HepG2 (cell line): Measurements from ENCODE around the gene CTNNBL1. TPM values are rescaled to one million over a fixed set of nuclear protein-coding genes. Genes with fewer than 3 reads are reported as not detected.

Source experiments
- ATAC-seq: fragments of 200-7000 bp; cut with Tn5 transposase; 3 replicates; pipeline ENCODE4 v1.9.1; 2020; ENCODE audit warnings: mild to moderate bottlenecking, moderate library complexity
- BruUV-seq: library from RNA; stranded (reverse); fragments of 400-500 nt; replicated peaks from 2 replicates; lab custom pipeline; 2021; lab: Mats Ljungman, UMichigan
- CTCF ChIA-PET: fragments of 300-600 bp; formaldehyde crosslinking; extraction: SDS; loops from one replicate; lab custom pipeline; 2021; ENCODE audit warnings: low total read pairs, inconsistent platforms, low intra/inter-chr PET ratio; lab: Yijun Ruan, JAX
- POLR2A ChIA-PET: fragments of 350-600 bp; sonication (Branson Sonifier 250); formaldehyde crosslinking; loops from one replicate; lab custom pipeline; 2020; ENCODE audit warnings: antibody characterized with exemption, inconsistent platforms; lab: Yijun Ruan, JAX
- DNase-seq: peaks from one replicate; pipeline ENCODE4 v3.0.0-alpha.2; 2015; ENCODE audit warnings: low spot score
- FAIRE-seq: peaks from 3 replicates; lab custom pipeline; 2011; peaks lifted over from hg19 to GRCh38; lab: Jason Lieb, UNC
- H2AFZ ChIP-seq: one replicate; pipeline ENCODE4 v1.6.1; 2011; ENCODE audit warnings: low read length, inconsistent platforms
- H3K27ac ChIP-seq: fragments of 300-600 bp; 3 replicates; pipeline ENCODE4 v1.8.0; 2011; ENCODE audit warnings: mixed run types, mild to moderate bottlenecking, mixed read lengths, low read length, inconsistent platforms; ENCODE audit not compliant: insufficient read depth; ENCODE audit errors: extremely low read length
- H3K27me3 ChIP-seq, 2 experiments: fragments of 200-600 bp in 1 of 2; 2 replicates in 1 of 2; 3 replicates in 1 of 2; pipeline versions ENCODE4 v1.6.0 to v1.8.0; 2011; ENCODE audit warnings: low read length in 2 of 2, mild to moderate bottlenecking in 2 of 2, moderate library complexity in 2 of 2, inconsistent platforms in 1 of 2; ENCODE audit not compliant: insufficient read depth in 2 of 2, control insufficient read depth in 1 of 2
- H3K36me3 ChIP-seq, 2 experiments: fragments of 200-600 bp in 1 of 2; replicated peaks in 1 of 2; 2 replicates in 1 of 2; 3 replicates in 1 of 2; pipeline versions ENCODE4 v1.5.1 to v1.8.0; 2011; ENCODE audit warnings: low read length in 2 of 2, inconsistent platforms in 1 of 2; ENCODE audit not compliant: insufficient read depth in 2 of 2, control insufficient read depth in 1 of 2
- H3K4me1 ChIP-seq: 2 replicates; pipeline ENCODE4 v1.5.1; 2012; ENCODE audit warnings: low read length, inconsistent platforms; ENCODE audit not compliant: insufficient read depth
- H3K4me2 ChIP-seq: 2 replicates; pipeline ENCODE4 v1.6.0; 2011; ENCODE audit warnings: low read depth, low read length, inconsistent platforms
- H3K4me3 ChIP-seq, 3 experiments: fragments of 200-600 bp in 1 of 3; sonication (generic), shearing (Covaris generic) in 1 of 3; replicated peaks in 1 of 3; 2 replicates each; pipeline ENCODE4 v1.5.1; 2011 to 2016; ENCODE audit warnings: low read length in 3 of 3, inconsistent platforms in 2 of 3, low read depth in 2 of 3, mild to moderate bottlenecking in 2 of 3, control low read depth in 1 of 3, mixed read lengths in 1 of 3; ENCODE audit not compliant: insufficient read depth in 1 of 3
- H3K79me2 ChIP-seq: one replicate; pipeline ENCODE4 v1.6.1; 2011; ENCODE audit warnings: low read length, inconsistent platforms; ENCODE audit not compliant: insufficient read depth
- H3K9ac ChIP-seq: 2 replicates; pipeline ENCODE4 v1.6.0; 2011; ENCODE audit warnings: mild to moderate bottlenecking, low read depth, low read length, inconsistent platforms; ENCODE audit not compliant: insufficient read depth
- H3K9me3 ChIP-seq: 2 replicates; pipeline ENCODE4 v1.5.1; 2012; ENCODE audit warnings: mild to moderate bottlenecking, low read length
- H4K20me1 ChIP-seq: 2 replicates; pipeline ENCODE4 v1.6.0; 2011; ENCODE audit warnings: inconsistent platforms, mild to moderate bottlenecking, low read length, moderate library complexity; ENCODE audit not compliant: insufficient read depth
- AKNA ChIP-seq: sonication (generic); formaldehyde crosslinking; IDR thresholded peaks from 2 replicates; pipeline ENCODE4 v1.4.0; 2020; ENCODE audit warnings: missing genetic modification reagents, borderline replicate concordance
- ARNTL ChIP-seq: sonication (generic); formaldehyde crosslinking; IDR thresholded peaks from 2 replicates; pipeline ENCODE4 v1.4.0; 2020; ENCODE audit warnings: mild to moderate bottlenecking, missing genetic modification reagents
- ATF1 ChIP-seq: IDR thresholded peaks from 2 replicates; pipeline ENCODE4 v1.6.1; 2016; ENCODE audit warnings: mild to moderate bottlenecking, control low read depth
- KLF11 ChIP-seq: IDR thresholded peaks from 2 replicates; pipeline ENCODE4 v1.6.1; 2016; ENCODE audit warnings: missing compliant biosample characterization
- MIXL1 ChIP-seq: IDR thresholded peaks from 2 replicates; pipeline ENCODE4 v1.6.1; 2016
- NKX3-1 ChIP-seq: sonication (generic); formaldehyde crosslinking; IDR thresholded peaks from 2 replicates; pipeline ENCODE4 v1.5.0; 2020; ENCODE audit warnings: missing genetic modification reagents
- SALL2 ChIP-seq: sonication (generic); formaldehyde crosslinking; IDR thresholded peaks from 2 replicates; pipeline ENCODE4 v1.8.1; 2023; ENCODE audit warnings: mild to moderate bottlenecking, missing genetic modification reagents, inconsistent platforms
- SMAD1 ChIP-seq: sonication (generic); formaldehyde crosslinking; IDR thresholded peaks from 2 replicates; pipeline ENCODE4 v1.4.0; 2020; ENCODE audit warnings: missing genetic modification reagents, low read depth, mild to moderate bottlenecking, borderline replicate concordance
- WIZ ChIP-seq: sonication (generic); formaldehyde crosslinking; IDR thresholded peaks from 2 replicates; pipeline ENCODE4 v1.5.1; 2020; ENCODE audit warnings: mild to moderate bottlenecking, missing genetic modification reagents
- ZFP82 ChIP-seq: sonication (generic); formaldehyde crosslinking; IDR thresholded peaks from 2 replicates; pipeline ENCODE4 v1.5.1; 2020; ENCODE audit warnings: mild to moderate bottlenecking, missing genetic modification reagents, borderline replicate concordance
- ZNF143 ChIP-seq: sonication (generic); formaldehyde crosslinking; IDR thresholded peaks from 2 replicates; pipeline ENCODE4 v1.4.0; 2020; ENCODE audit warnings: missing genetic modification reagents
- ZNF253 ChIP-seq: sonication (generic); formaldehyde crosslinking; IDR thresholded peaks from 2 replicates; pipeline ENCODE4 v1.8.0; 2022; ENCODE audit warnings: mild to moderate bottlenecking, missing genetic modification reagents, borderline replicate concordance
- ZNF333 ChIP-seq: sonication (generic); formaldehyde crosslinking; IDR thresholded peaks from 2 replicates; pipeline ENCODE4 v1.4.0; 2020; ENCODE audit warnings: mild to moderate bottlenecking, missing genetic modification reagents, borderline replicate concordance
- ZNF44 ChIP-seq: sonication (generic); formaldehyde crosslinking; IDR thresholded peaks from 2 replicates; pipeline ENCODE4 v1.5.1; 2020; ENCODE audit warnings: mild to moderate bottlenecking, missing genetic modification reagents
- ZNF547 ChIP-seq: sonication (generic); formaldehyde crosslinking; IDR thresholded peaks from 2 replicates; pipeline ENCODE4 v1.5.1; 2020; ENCODE audit warnings: mild to moderate bottlenecking, missing genetic modification reagents
- ZNF775 ChIP-seq: sonication (generic); formaldehyde crosslinking; IDR thresholded peaks from 2 replicates; pipeline ENCODE4 v1.4.0; 2020; ENCODE audit warnings: missing genetic modification reagents, mild to moderate bottlenecking, moderate library complexity, borderline replicate concordance
- ZNF782 ChIP-seq: sonication (generic); formaldehyde crosslinking; IDR thresholded peaks from 2 replicates; pipeline ENCODE4 v1.4.0; 2020; ENCODE audit warnings: missing genetic modification reagents, mild to moderate bottlenecking, borderline replicate concordance
- ZNF83 ChIP-seq: sonication (generic); formaldehyde crosslinking; IDR thresholded peaks from 2 replicates; pipeline ENCODE4 v1.4.0; 2020; ENCODE audit warnings: missing genetic modification reagents, mild to moderate bottlenecking, borderline replicate concordance
- ZSCAN22 ChIP-seq: sonication (generic); formaldehyde crosslinking; IDR thresholded peaks from 2 replicates; pipeline ENCODE4 v1.4.0; 2020; ENCODE audit warnings: mild to moderate bottlenecking, missing genetic modification reagents
- WGBS: methylation state at CpG from one replicate; pipeline ENCODE4 v1.1.6; 2017; ENCODE audit warnings: low lambda C conversion rate; 5-methylcytosine and 5-hydroxymethylcytosine counted together
- in situ Hi-C: cut with HindIII; loops from 2 replicates; pipeline ENCODE4 v1.10.0; 2017; ENCODE audit warnings: low pct_unique_long_range_greater_than_20kb; ENCODE audit not compliant: extremely low pct_ligation_motif_present
- intact Hi-C: fragments of 100-400 bp; cut with micrococcal nuclease; formaldehyde crosslinking; loops from one replicate; pipeline ENCODE4 v1.10.0; 2022; ENCODE audit not compliant: unreplicated experiment
- polyA plus RNA-seq, 8 experiments: library from polyadenylated mRNA; depleted of rRNA in 3 of 8; stranded (reverse) in 7 of 8; unstranded in 1 of 8; fragments of >200 nt; fragmentation: Illumina TruSeq in 4 of 8; extraction: Trizol in 4 of 8; gene quantifications; 2 replicates each; pipeline versions ENCODE4 v1.2.1 to v1.2.3, GENCODE V29; 2011 to 2016; ENCODE audit warnings: low read depth in 4 of 8, missing spikeins in 1 of 8, mixed read lengths in 1 of 8; ENCODE audit not compliant: insufficient read depth in 1 of 8
- total RNA-seq, 5 experiments: library from RNA; depleted of rRNA; stranded (reverse); fragments of >200 nt; fragmentation: Illumina TruSeq; extraction: Trizol; gene quantifications; 2 replicates each; pipeline ENCODE4 v1.2.3, GENCODE V29; 2016; ENCODE audit warnings: low read depth in 1 of 5
- TF ChIP-seq, protein P1 (sequence below): sonication (generic); formaldehyde crosslinking; IDR thresholded peaks from 2 replicates; pipeline ENCODE4 v1.5.0; 2020; ENCODE audit warnings: missing genetic modification reagents

Gene CTNNBL1
- total and polyA plus RNA-seq, 2 of the 13 experiments (the other 11 are each of a cell fraction or from before 2014, with no cell fraction given): 49.3 to 94.6 TPM

GRCh38 chr20:37728635-37728983 lies 34.8 kb downstream of the CTNNBL1 start:
- Histone ChIP-seq H3K27ac (no peak overlapping the region), H3K4me2 (no peak overlapping the region), H2AFZ (no peak overlapping the region), H3K4me1 (peaks cover 53% of the 10 kb centered on the region), H3K4me3 (no peak overlapping the region), H3K36me3 (peaks cover 5 to 12% of the 10 kb centered on the region in 2 experiments), H3K79me2 (peaks cover 30% of the 10 kb centered on the region), H4K20me1 (no peaks in the 10 kb centered on the region), H3K27me3 (no peaks in the 10 kb centered on the region), H3K9ac (no peak overlapping the region), H3K9me3 (no peaks in the 10 kb centered on the region)
- TF ChIP-seq SALL2 (CRISPR knock-in tag) (no peak), ATF1 (no peak), ZNF83 (CRISPR knock-in tag) (no peak), AKNA (CRISPR knock-in tag) (no peak), ZNF775 (CRISPR knock-in tag) (no peak), NKX3-1 (CRISPR knock-in tag) (no peak), ZNF253 (CRISPR knock-in tag) (no peak), MIXL1 (CRISPR knock-in tag) (no peak), ZNF547 (CRISPR knock-in tag) (no peak), ARNTL (no peak), ZFP82 (CRISPR knock-in tag) (no peak), KLF11 (CRISPR knock-in tag) (no peak), ZNF333 (CRISPR knock-in tag) (no peak), SMAD1 (CRISPR knock-in tag) (no peak), ZNF143 (CRISPR knock-in tag) (no peak), ZSCAN22 (CRISPR knock-in tag) (no peak), ZNF782 (CRISPR knock-in tag) (no peak), WIZ (CRISPR knock-in tag) (no peak), ZNF44 (CRISPR knock-in tag) (no peak)
- TF ChIP-seq, protein P1, sequence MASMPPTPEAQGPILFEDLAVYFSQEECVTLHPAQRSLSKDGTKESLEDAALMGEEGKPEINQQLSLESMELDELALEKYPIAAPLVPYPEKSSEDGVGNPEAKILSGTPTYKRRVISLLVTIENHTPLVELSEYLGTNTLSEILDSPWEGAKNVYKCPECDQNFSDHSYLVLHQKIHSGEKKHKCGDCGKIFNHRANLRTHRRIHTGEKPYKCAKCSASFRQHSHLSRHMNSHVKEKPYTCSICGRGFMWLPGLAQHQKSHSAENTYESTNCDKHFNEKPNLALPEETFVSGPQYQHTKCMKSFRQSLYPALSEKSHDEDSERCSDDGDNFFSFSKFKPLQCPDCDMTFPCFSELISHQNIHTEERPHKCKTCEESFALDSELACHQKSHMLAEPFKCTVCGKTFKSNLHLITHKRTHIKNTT: no peak
- in situ Hi-C loops: no loop called here
- CTCF ChIA-PET: no interaction called here
- intact Hi-C loops: no loop called here
- POLR2A ChIA-PET: no interaction called here
- FAIRE-seq (no peak), DNase-seq (no peak), ATAC-seq (no peak)
- no TSS peak for BruUV-seq
- 96% methylated on average over 2 of the region's 2 CpGs for WGBS
